Transverse colon (tissue), 3 donors: ENCODE data around the gene CDH13.

ENCODE experiments used
- CTCF ChIP-seq, 5 experiments: fragments of 200-600 bp in 3 of 5; fragments of 450-650 bp in 2 of 5; sonication (generic) in 3 of 5; IDR thresholded peaks; 1 replicate in 2 of 5; 2 replicates in 3 of 5; pipeline ENCODE4 v1.5.1; 2016 to 2017; ENCODE audit warnings: antibody characterized with exemption in 5 of 5, inconsistent platforms in 3 of 5, mild to moderate bottlenecking in 2 of 5, moderate library complexity in 1 of 5
- EP300 ChIP-seq: sonication (generic); formaldehyde crosslinking; IDR thresholded peaks from one replicate; pipeline ENCODE4 v1.6.1; 2017; ENCODE audit warnings: antibody characterized with exemption, low read depth

- no peak for TF ChIP-seq CTCF (IDR thresholded peaks at IDR 0.05)
- no peak for TF ChIP-seq EP300
Measured at GRCh38 chr16:82709987-82710386, 83.2 kb downstream of the CDH13 start.
